Naive B cell (primary cell): ENCODE measurements around the gene OR6K6. TPM values are rescaled to one million over a fixed set of nuclear protein-coding genes. Genes with fewer than 3 reads are reported as not detected.
A peak's percentile ranks its signal among the peaks of the same experiment; 100 is the strongest.

ENCODE experiments used
- ATAC-seq, 2 donors: fragments of 150-1000 bp; cut with Tn5 transposase; 2 replicates each; pipeline ENCODE4 v1.10.0; 2021; ENCODE audit warnings: low read depth in 2 of 2, mild to moderate bottlenecking in 2 of 2, moderate library complexity in 2 of 2
- DNase-seq: peaks from one replicate; pipeline ENCODE4 v3.0.0; 2022
- H3K27ac Mint-ChIP-seq, 6 donors: one replicate each; pipeline ENCODE4 v1.8.0; 2020 to 2022; ENCODE audit warnings: mild to moderate bottlenecking in 6 of 6, mixed read lengths in 6 of 6, moderate library complexity in 5 of 6, inconsistent platforms in 2 of 6
- H3K27me3 Mint-ChIP-seq, 3 donors: one replicate each; pipeline ENCODE4 v1.8.0; 2021 to 2022; ENCODE audit warnings: mixed read lengths in 3 of 3, mild to moderate bottlenecking in 1 of 3
- H3K36me3 Mint-ChIP-seq, 2 donors: one replicate each; pipeline ENCODE4 v1.8.0; 2020 to 2022; ENCODE audit warnings: mixed read lengths in 2 of 2, inconsistent platforms in 1 of 2, mild to moderate bottlenecking in 1 of 2
- H3K4me1 Mint-ChIP-seq, 3 donors: one replicate each; pipeline ENCODE4 v1.8.0; 2020 to 2022; ENCODE audit warnings: mixed read lengths in 3 of 3, inconsistent platforms in 1 of 3, mild to moderate bottlenecking in 1 of 3, moderate library complexity in 1 of 3
- H3K4me3 Mint-ChIP-seq, 8 donors: one replicate each; pipeline ENCODE4 v1.8.0; 2020 to 2022; ENCODE audit warnings: mild to moderate bottlenecking in 8 of 8, mixed read lengths in 8 of 8, moderate library complexity in 8 of 8, inconsistent platforms in 2 of 8
- H3K9me3 Mint-ChIP-seq, 7 donors: one replicate each; pipeline ENCODE4 v1.8.0; 2020 to 2022; ENCODE audit warnings: mixed read lengths in 7 of 7, mild to moderate bottlenecking in 5 of 7, inconsistent platforms in 2 of 7, moderate library complexity in 1 of 7
- polyA plus RNA-seq, 6 donors: library from polyadenylated mRNA; unstranded; fragments of 300-500 nt; fragmentation: Illumina TruSeq; gene quantifications; one replicate each; pipeline ENCODE4 v1.2.3, GENCODE V29; 2021; ENCODE audit warnings: low read depth in 6 of 6

Gene OR6K6
- polyA plus RNA-seq, 6 donors from 2014 or later: not detected

DNA sequence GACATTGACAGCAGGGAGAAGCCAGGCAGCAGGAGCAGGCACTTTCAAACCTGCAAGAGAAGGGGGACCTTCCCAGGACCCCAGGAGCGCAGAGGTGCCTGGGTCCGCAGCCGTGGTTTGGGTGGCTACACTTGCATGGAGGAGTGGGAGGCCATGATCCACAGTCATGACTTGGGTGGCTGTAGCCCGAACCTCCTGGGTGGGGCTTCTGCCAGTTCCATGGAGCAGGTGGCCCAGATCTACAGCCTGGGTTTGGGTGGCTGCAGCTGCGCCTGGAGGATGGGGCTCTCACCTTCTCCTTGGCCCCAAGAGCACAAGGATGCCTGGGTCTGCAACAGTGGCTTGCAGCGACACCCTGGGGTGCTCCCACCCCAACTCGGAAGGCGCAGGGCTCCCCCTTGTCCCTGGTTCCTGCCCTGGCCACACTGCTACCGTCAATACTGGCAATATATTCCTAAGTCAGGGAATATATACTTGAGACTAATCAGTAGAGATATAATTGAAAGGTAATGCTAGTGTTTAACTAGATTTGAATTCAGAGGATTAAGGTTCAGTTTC, 2.3 kb upstream of the OR6K6 start:
- Mint-ChIP-seq H3K36me3 (no peaks in the 10 kb centered on the region), H3K4me1 (no peaks in the 10 kb centered on the region), H3K4me3 (no peak overlapping the region), H3K9me3 (peaks cover 0 to 8% (median 1%) of the 10 kb centered on the region in 7 donors), H3K27me3 (peaks cover 8 to 31% (median 26%) of the 10 kb centered on the region in 3 donors), H3K27ac (no peak overlapping the region)
- no peak for ATAC-seq
- DNase-seq: no peak

DNA sequence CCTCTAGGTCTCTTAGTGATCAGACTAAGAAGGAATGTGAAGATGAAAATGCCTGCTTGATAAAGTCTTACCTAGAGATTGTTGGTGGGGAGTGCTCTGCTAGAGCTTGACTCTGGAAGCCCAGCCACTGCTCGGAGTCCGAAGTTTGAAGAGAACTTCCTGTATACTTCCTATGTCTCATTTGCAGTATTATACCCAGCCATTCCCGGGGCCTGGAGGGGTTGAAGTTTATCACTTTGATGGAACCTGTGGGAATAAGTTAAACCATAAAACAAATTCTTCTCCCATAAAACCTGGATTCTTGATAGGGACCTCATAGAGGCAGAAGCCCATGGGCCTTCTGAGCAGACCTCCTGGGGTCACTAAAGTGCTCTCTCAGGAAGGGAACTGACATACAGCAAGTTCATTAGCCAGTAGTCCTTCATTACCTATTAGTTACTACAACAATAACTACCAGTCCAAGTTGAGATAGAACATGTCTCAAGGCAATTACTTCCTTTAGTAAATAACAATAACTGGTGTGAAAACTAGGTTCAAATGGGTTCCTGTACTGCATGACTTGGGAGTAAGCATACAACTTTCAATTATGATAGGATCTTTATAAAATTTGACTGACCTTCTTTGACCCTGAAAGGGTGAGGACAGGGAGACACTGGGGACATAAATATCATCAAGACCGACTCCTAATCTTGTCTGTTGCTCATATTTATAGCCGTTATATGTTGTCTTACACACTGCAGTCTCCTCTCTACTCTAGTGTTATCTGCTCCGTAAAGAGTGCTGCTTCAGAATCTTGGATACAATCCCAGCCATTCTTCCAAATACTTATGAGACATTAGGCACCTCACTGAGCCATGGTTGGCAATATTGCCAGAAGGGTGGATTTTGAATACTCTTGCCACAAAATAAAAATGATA, 17.7 kb downstream of the OR6K6 start, which contains the start of gene OR6N1:
Gene OR6N1 (minus strand): TSS at position 246 of the 917 bp plus-strand sequence. CDS start 5,513 bp downstream, outside the sequence.
- H3K9me3 Mint-ChIP-seq: no peaks in the 10 kb centered on the region
- H3K4me3 Mint-ChIP-seq: no peak within 1 kb of the TSS
- DNase-seq (no peak), ATAC-seq (no peak)
- no peaks in the 10 kb centered on the region for H3K36me3 Mint-ChIP-seq
- no peak within 1 kb of the TSS for H3K27ac Mint-ChIP-seq
- peaks cover 6 to 25% (median 13%) of the 10 kb centered on the region in 3 donors for H3K27me3 Mint-ChIP-seq
- no peaks in the 10 kb centered on the region for H3K4me1 Mint-ChIP-seq

DNA sequence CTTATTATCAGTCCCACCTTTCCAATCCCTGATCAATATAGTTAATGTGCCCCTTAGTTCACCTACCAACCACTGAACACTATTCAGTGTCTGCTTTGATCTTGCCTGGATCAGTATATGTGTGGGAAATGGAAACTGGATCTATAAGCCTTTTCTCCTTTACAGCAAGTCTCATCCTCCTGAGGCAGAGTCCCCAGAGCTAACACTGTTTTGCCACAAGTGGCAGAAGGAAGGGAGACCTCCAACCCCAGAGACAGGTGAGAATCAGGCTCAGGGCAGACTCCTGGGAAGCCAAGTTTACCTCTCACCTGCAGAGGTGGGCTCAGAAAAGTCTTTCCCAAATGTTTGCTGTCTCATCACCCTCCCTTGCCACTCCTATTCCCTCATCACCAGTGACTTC, 26.6 kb downstream of the OR6K6 start, which contains the start of gene OR6N2:
Gene OR6N2 (minus strand): TSS at position 101 of the 400 bp plus-strand sequence. CDS start 3,569 bp downstream, outside the sequence.
- Mint-ChIP-seq H3K36me3 (no peaks in the 10 kb centered on the region), H3K4me3 (no peak within 1 kb of the TSS), H3K27me3 (peaks cover 4 to 20% (median 11%) of the 10 kb centered on the region in 3 donors), H3K27ac (no peak within 1 kb of the TSS), H3K4me1 (no peaks in the 10 kb centered on the region), H3K9me3 (no peaks in the 10 kb centered on the region)
- no peak for DNase-seq
- ATAC-seq: no peak

DNA sequence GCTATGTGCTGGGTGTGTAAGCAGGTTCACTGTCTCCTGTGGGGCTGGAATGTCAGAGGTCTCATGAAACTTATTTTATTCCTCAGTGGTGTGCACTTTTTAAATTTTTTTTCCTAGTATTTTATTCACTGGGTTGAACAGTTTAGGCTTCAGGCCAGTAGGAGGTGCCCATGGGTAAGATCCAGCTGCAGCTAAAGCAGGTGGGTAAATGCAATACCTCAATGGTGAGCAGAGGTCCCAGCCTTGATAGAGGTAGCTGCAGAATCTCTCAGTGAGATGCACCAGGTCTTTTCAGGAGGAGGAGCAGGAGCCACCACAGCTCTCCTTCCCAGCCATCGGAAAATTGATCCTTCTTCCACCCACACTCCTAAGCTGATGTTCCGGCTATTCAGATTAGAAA, 39.1 kb downstream of the OR6K6 start:
- no peaks in the 10 kb centered on the region for H3K36me3 Mint-ChIP-seq
- H3K27ac Mint-ChIP-seq: no peak overlapping the region
- H3K4me3 Mint-ChIP-seq: no peak overlapping the region
- H3K4me1 Mint-ChIP-seq: no peaks in the 10 kb centered on the region
- ATAC-seq: peak in 1 of 2 donors; percentile 39
- peaks cover 0 to 4% (median 2%) of the 10 kb centered on the region in 7 donors for H3K9me3 Mint-ChIP-seq
- peaks cover 15 to 39% (median 21%) of the 10 kb centered on the region in 3 donors for H3K27me3 Mint-ChIP-seq
- no peak for DNase-seq

DNA sequence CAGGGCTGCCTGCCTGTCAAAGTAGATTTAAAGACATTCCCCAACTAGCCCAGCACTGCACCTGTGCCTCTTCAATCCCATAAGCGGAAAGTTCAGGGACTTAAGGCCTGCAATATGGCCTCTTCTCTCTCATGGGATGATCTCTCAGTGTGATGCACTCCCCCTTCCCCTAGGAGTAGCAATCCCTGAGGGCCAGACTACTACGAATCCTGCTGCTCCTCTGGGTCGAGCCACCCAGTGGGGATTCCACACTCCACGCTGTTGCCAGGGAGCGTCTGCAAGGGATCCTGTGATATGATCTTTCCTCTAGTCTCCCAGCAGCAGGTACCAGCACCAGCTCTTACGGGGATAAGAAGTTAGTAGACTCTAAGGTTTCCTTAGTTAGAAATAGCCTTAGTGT, 39.7 kb downstream of the OR6K6 start:
- H3K36me3 Mint-ChIP-seq: no peaks in the 10 kb centered on the region
- H3K4me1 Mint-ChIP-seq: no peaks in the 10 kb centered on the region
- H3K4me3 Mint-ChIP-seq: no peak overlapping the region
- DNase-seq (no peak), ATAC-seq (no peak)
- H3K27me3 Mint-ChIP-seq: peaks cover 18 to 42% (median 21%) of the 10 kb centered on the region in 3 donors
- H3K27ac Mint-ChIP-seq: no peak overlapping the region
- peaks cover 0 to 4% (median 2%) of the 10 kb centered on the region in 7 donors for H3K9me3 Mint-ChIP-seq

DNA sequence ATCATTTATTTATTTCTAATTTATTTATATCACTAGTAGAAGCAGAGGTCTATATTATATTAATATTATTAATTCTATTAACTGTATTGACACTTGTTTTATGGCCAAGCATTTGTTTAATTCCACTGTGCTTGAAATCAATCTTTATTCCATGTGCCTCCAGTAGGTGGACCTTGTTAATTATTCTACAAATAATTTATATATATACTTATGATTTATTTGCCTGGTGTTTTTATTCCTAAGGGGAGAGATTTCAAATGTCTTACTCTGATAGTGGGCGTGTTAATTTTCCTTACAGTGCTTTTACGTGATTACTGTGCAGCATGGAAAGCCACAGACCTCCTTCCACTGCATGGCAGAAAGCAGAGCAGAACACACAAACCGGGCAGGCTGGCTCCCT, 44.0 kb downstream of the OR6K6 start:
- Mint-ChIP-seq H3K4me1 (no peaks in the 10 kb centered on the region), H3K27ac (no peak overlapping the region), H3K36me3 (no peaks in the 10 kb centered on the region), H3K4me3 (no peak overlapping the region), H3K27me3 (peaks cover 30 to 42% (median 35%) of the 10 kb centered on the region in 3 donors), H3K9me3 (no peaks in the 10 kb centered on the region)
- ATAC-seq: no peak
- DNase-seq: no peak

DNA sequence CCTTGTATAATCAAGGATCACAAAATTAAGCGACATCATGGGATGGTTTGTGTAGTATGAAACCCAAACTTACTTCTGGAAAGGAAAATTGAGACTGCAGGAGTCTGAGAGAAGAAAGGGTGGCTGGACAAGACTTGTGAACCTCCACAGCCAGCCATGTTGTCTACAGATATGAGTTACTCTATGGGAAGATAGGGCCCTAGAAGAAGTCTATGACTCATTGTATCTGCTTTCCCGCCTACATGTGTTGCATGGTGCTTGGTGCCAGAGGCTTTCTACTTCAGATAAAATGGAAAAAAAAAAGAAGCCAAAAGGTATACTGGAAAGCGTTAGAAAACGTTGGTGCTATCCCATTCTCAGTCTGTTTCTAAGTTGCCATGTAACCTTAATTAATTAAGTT, 45.2 kb downstream of the OR6K6 start:
- Mint-ChIP-seq H3K4me3 (no peak overlapping the region), H3K9me3 (no peaks in the 10 kb centered on the region), H3K27me3 (peaks cover 27 to 37% (median 37%) of the 10 kb centered on the region in 3 donors), H3K36me3 (no peaks in the 10 kb centered on the region), H3K4me1 (no peaks in the 10 kb centered on the region), H3K27ac (no peak overlapping the region)
- DNase-seq (no peak), ATAC-seq (no peak)

DNA sequence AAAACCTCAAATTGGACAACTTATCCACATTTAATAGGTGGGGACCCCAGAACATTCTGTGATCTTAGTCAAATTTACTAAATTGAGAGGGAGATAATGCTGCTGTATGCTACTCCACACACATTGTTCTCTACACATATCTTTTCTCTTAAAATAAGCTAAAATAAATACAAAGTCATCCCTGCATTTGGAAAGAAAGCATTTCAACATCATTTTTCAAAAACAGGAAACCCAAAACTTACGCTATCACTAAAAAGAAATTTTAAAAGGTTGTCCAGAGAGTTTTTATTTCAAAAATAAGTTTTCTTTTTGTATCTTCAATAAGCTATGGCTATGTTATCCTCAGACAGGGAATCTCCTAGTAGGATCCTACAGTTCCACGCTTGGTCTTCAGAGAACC, 46.0 kb downstream of the OR6K6 start:
- no peak overlapping the region for H3K4me3 Mint-ChIP-seq
- H3K27me3 Mint-ChIP-seq: peaks cover 27 to 32% (median 32%) of the 10 kb centered on the region in 3 donors
- no peak overlapping the region for H3K27ac Mint-ChIP-seq
- no peaks in the 10 kb centered on the region for H3K36me3 Mint-ChIP-seq
- ATAC-seq: no peak
- H3K9me3 Mint-ChIP-seq: no peaks in the 10 kb centered on the region
- no peaks in the 10 kb centered on the region for H3K4me1 Mint-ChIP-seq
- no peak for DNase-seq

DNA sequence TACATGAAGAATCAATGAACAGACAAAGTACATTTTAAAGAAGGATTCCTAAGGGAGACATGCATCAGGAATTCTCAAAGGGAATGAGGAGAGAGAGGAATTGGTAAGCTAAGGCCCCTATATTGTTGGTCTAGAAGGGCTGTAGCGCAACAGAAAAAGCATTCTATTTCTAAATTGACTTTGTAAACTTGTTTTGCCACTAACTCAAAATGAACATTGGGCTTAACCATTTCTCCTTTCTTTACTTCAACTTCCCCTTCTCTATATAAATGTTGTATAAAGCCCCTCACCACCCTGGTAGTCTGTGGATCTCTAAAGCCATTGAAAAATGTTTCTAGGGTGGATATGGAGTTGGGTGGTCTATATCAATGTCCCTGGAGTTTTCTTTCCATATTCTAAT, 46.9 kb downstream of the OR6K6 start:
- no peaks in the 10 kb centered on the region for H3K4me1 Mint-ChIP-seq
- H3K27ac Mint-ChIP-seq: no peak overlapping the region
- peaks cover 22 to 24% (median 24%) of the 10 kb centered on the region in 3 donors for H3K27me3 Mint-ChIP-seq
- DNase-seq (no peak), ATAC-seq (no peak)
- no peak overlapping the region for H3K4me3 Mint-ChIP-seq
- no peaks in the 10 kb centered on the region for H3K36me3 Mint-ChIP-seq
- no peaks in the 10 kb centered on the region for H3K9me3 Mint-ChIP-seq

DNA sequence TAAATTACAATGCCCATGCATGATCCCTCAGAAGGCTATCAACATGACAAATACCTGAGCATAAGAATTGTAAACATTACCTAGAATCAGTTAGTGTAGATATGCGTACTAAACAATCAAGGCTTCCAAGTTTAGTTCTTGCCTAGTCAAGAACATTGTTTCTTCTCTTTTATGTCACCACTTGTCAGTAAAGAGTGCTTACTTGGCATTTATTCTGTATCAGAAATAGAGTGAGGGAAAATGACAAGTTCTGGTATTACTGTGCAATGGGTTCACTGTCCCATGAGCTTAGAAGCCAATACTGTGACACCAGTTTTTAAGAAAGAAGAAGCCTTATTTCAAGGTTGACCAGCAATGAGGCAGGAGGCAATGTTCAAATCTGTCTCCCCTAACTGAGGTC, 49.2 kb downstream of the OR6K6 start:
- Mint-ChIP-seq H3K4me1 (no peaks in the 10 kb centered on the region), H3K27me3 (peaks cover 16 to 25% (median 17%) of the 10 kb centered on the region in 3 donors), H3K4me3 (no peak overlapping the region), H3K27ac (no peak overlapping the region), H3K36me3 (no peaks in the 10 kb centered on the region), H3K9me3 (no peaks in the 10 kb centered on the region)
- DNase-seq (no peak), ATAC-seq (no peak)

Other genes starting within 250 kb of the OR6K6 start
- not detected for gene OR6Y1, start 200.3 kb upstream of the OR6K6 start, polyA plus RNA-seq
- not detected for gene OR6P1, start 184.1 kb upstream of the OR6K6 start, polyA plus RNA-seq
- not detected for gene OR10X1, start 174.8 kb upstream of the OR6K6 start, polyA plus RNA-seq
- gene OR10Z1, start 149.5 kb upstream of the OR6K6 start, polyA plus RNA-seq: not detected
- under 1 TPM in 2 of 6 donors, not detected in 4; 0.04 to 0.15 TPM for gene SPTA1, start 68.0 kb upstream of the OR6K6 start, polyA plus RNA-seq
- gene OR6K2, start 54.1 kb upstream of the OR6K6 start, polyA plus RNA-seq: not detected
- gene OR6K3, start 34.0 kb upstream of the OR6K6 start, polyA plus RNA-seq: not detected
- not detected for gene OR6N1, start 17.5 kb downstream of the OR6K6 start, polyA plus RNA-seq
- gene OR6N2, start 26.5 kb downstream of the OR6K6 start, polyA plus RNA-seq: not detected
- 10 to 100 TPM in 2 of 6 donors, 1 to 10 TPM in 4; 6.0 to 26.3 (median 8.8) TPM for gene MNDA, start 76.6 kb downstream of the OR6K6 start, polyA plus RNA-seq
- 1 to 10 TPM in 5 of 6 donors, not detected in 1; 2.7 to 5.9 (median 3.0) TPM for gene PYHIN1, start 176.8 kb downstream of the OR6K6 start, polyA plus RNA-seq